HEK293 (cell line): Measurements from ENCODE around the gene PRKCQ.

ENCODE experiments used
- CTCF ChIA-PET: fragments of 350-600 bp; formaldehyde crosslinking; extraction: SDS; loops from one replicate; lab custom pipeline; 2021; ENCODE audit warnings: antibody characterized with exemption; lab: Yijun Ruan, JAX
- POLR2A ChIA-PET: fragments of 300-600 bp; formaldehyde crosslinking; extraction: SDS; loops from one replicate; lab custom pipeline; 2020; ENCODE audit warnings: antibody characterized with exemption, inconsistent platforms; lab: Yijun Ruan, JAX
- H3K27ac ChIP-seq: fragments of 200-500 bp; sonication (Bioruptor generic); 2 replicates; pipeline ENCODE4 v1.5.1; 2014; ENCODE audit warnings: low read depth, low read length, control low read depth, inconsistent platforms; ENCODE audit errors: extremely low read depth
- H3K36me3 ChIP-seq, 2 experiments: fragments of 200-500 bp in 1 of 2; sonication (Bioruptor generic) in 1 of 2; 1 replicate in 1 of 2; 2 replicates in 1 of 2; pipeline ENCODE4 v1.5.1; 2014 to 2017; ENCODE audit warnings: inconsistent platforms in 2 of 2, low read length in 2 of 2; ENCODE audit not compliant: control insufficient read depth in 2 of 2, insufficient read depth in 1 of 2
- H3K4me1 ChIP-seq: fragments of 200-500 bp; sonication (Bioruptor generic); 2 replicates; pipeline ENCODE4 v1.5.1; 2014; ENCODE audit warnings: mild to moderate bottlenecking, low read length, inconsistent platforms; ENCODE audit not compliant: control insufficient read depth, insufficient read depth
- H3K4me3 ChIP-seq: 2 replicates; pipeline ENCODE4 v1.5.1; 2011; ENCODE audit warnings: low read depth, mild to moderate bottlenecking, control low read depth, low read length, moderate library complexity
- H3K9me3 ChIP-seq: fragments of 200-500 bp; sonication (Bioruptor generic); 2 replicates; pipeline ENCODE4 v1.5.1; 2014; ENCODE audit warnings: low read depth, low read length, inconsistent platforms; ENCODE audit not compliant: control insufficient read depth, insufficient read depth
- GLIS1 ChIP-seq: fragments of 450-650 bp; formaldehyde crosslinking; IDR thresholded peaks from 2 replicates; pipeline ENCODE4 v1.5.1; 2016; ENCODE audit warnings: missing biosample characterization, missing genetic modification characterization
- KLF1 ChIP-seq: fragments of 450-650 bp; formaldehyde crosslinking; IDR thresholded peaks from 2 replicates; pipeline ENCODE4 v1.5.1; 2016; ENCODE audit warnings: missing biosample characterization, missing genetic modification characterization
- RBAK ChIP-seq: fragments of 450-650 bp; formaldehyde crosslinking; IDR thresholded peaks from 2 replicates; pipeline ENCODE4 v1.5.1; 2016; ENCODE audit warnings: missing biosample characterization, missing genetic modification characterization
- SCRT2 ChIP-seq: fragments of 450-650 bp; formaldehyde crosslinking; IDR thresholded peaks from 2 replicates; pipeline ENCODE4 v1.5.1; 2016; ENCODE audit warnings: missing biosample characterization, missing genetic modification characterization
- YY1 ChIP-seq: fragments of 450-650 bp; formaldehyde crosslinking; IDR thresholded peaks from 2 replicates; pipeline ENCODE4 v1.5.1; 2018; ENCODE audit warnings: missing biosample characterization, missing genetic modification characterization
- ZIC2 ChIP-seq: fragments of 450-650 bp; formaldehyde crosslinking; IDR thresholded peaks from 2 replicates; pipeline ENCODE4 v1.5.1; 2016; ENCODE audit warnings: missing biosample characterization, missing genetic modification characterization
- ZNF16 ChIP-seq: fragments of 450-650 bp; formaldehyde crosslinking; IDR thresholded peaks from 2 replicates; pipeline ENCODE4 v1.5.1; 2016; ENCODE audit warnings: low read depth, missing biosample characterization, missing genetic modification characterization
- ZNF175 ChIP-seq: fragments of 450-650 bp; formaldehyde crosslinking; IDR thresholded peaks from 2 replicates; pipeline ENCODE4 v1.5.1; 2016; ENCODE audit warnings: missing biosample characterization, missing genetic modification characterization
- ZNF223 ChIP-seq: fragments of 450-650 bp; formaldehyde crosslinking; IDR thresholded peaks from 2 replicates; pipeline ENCODE4 v1.5.1; 2016; ENCODE audit warnings: missing biosample characterization, missing genetic modification characterization
- ZNF248 ChIP-seq: fragments of 450-650 bp; formaldehyde crosslinking; IDR thresholded peaks from 2 replicates; pipeline ENCODE4 v1.5.1; 2017; ENCODE audit warnings: missing biosample characterization, missing genetic modification characterization
- ZNF274 ChIP-seq, 2 experiments: fragments of 200-500 bp in 1 of 2; fragments of 450-650 bp in 1 of 2; sonication (Bioruptor generic) in 1 of 2; formaldehyde crosslinking in 1 of 2; IDR thresholded peaks; 2 replicates each; pipeline versions ENCODE4 v1.5.1 to v1.6.1; 2014 to 2016; ENCODE audit warnings: borderline replicate concordance in 1 of 2, inconsistent platforms in 1 of 2, low read length in 1 of 2, missing biosample characterization in 1 of 2, missing genetic modification characterization in 1 of 2
- ZNF311 ChIP-seq: fragments of 450-650 bp; formaldehyde crosslinking; IDR thresholded peaks from 2 replicates; pipeline ENCODE4 v1.5.1; 2017; ENCODE audit warnings: missing biosample characterization, missing genetic modification characterization, borderline replicate concordance
- ZNF416 ChIP-seq: fragments of 450-650 bp; formaldehyde crosslinking; IDR thresholded peaks from 2 replicates; pipeline ENCODE4 v1.5.1; 2016; ENCODE audit warnings: missing biosample characterization, missing genetic modification characterization
- ZNF624 ChIP-seq: fragments of 450-650 bp; formaldehyde crosslinking; IDR thresholded peaks from 2 replicates; pipeline ENCODE4 v1.5.1; 2017; ENCODE audit warnings: missing biosample characterization, missing genetic modification characterization
- ZNF670 ChIP-seq: fragments of 450-650 bp; formaldehyde crosslinking; IDR thresholded peaks from 2 replicates; pipeline ENCODE4 v1.5.1; 2016; ENCODE audit warnings: missing biosample characterization, missing genetic modification characterization, low read depth
- ZNF768 ChIP-seq: fragments of 450-650 bp; formaldehyde crosslinking; IDR thresholded peaks from 2 replicates; pipeline ENCODE4 v1.5.1; 2018; ENCODE audit warnings: missing biosample characterization, mild to moderate bottlenecking, missing genetic modification characterization
- ZNF843 ChIP-seq: fragments of 450-650 bp; formaldehyde crosslinking; IDR thresholded peaks from 2 replicates; pipeline ENCODE4 v1.5.1; 2016; ENCODE audit warnings: missing biosample characterization, missing genetic modification characterization
- TF ChIP-seq, protein P1 (sequence below): fragments of 450-650 bp; formaldehyde crosslinking; IDR thresholded peaks from 2 replicates; pipeline ENCODE4 v1.5.1; 2016; ENCODE audit warnings: missing biosample characterization, missing genetic modification characterization
- TF ChIP-seq, protein P2 (sequence below): fragments of 450-650 bp; formaldehyde crosslinking; IDR thresholded peaks from 2 replicates; pipeline ENCODE4 v1.5.1; 2016; ENCODE audit warnings: missing biosample characterization, missing genetic modification characterization
- TF ChIP-seq, protein P3 (sequence below): fragments of 450-650 bp; formaldehyde crosslinking; IDR thresholded peaks from 2 replicates; pipeline ENCODE4 v1.5.1; 2016; ENCODE audit warnings: missing biosample characterization, missing genetic modification characterization
- TF ChIP-seq, protein P4 (sequence below): fragments of 450-650 bp; formaldehyde crosslinking; IDR thresholded peaks from 2 replicates; pipeline ENCODE4 v1.5.1; 2016; ENCODE audit warnings: missing biosample characterization, missing genetic modification characterization
- TF ChIP-seq, protein P5 (sequence below): fragments of 450-650 bp; formaldehyde crosslinking; IDR thresholded peaks from 2 replicates; pipeline ENCODE4 v1.5.1; 2017; ENCODE audit warnings: missing biosample characterization, missing genetic modification characterization
- TF ChIP-seq, protein P6 (sequence below): fragments of 450-650 bp; formaldehyde crosslinking; IDR thresholded peaks from 2 replicates; pipeline ENCODE4 v1.5.1; 2016; ENCODE audit warnings: missing biosample characterization, missing genetic modification characterization, low read depth

The PRKCQ gene

DNA sequence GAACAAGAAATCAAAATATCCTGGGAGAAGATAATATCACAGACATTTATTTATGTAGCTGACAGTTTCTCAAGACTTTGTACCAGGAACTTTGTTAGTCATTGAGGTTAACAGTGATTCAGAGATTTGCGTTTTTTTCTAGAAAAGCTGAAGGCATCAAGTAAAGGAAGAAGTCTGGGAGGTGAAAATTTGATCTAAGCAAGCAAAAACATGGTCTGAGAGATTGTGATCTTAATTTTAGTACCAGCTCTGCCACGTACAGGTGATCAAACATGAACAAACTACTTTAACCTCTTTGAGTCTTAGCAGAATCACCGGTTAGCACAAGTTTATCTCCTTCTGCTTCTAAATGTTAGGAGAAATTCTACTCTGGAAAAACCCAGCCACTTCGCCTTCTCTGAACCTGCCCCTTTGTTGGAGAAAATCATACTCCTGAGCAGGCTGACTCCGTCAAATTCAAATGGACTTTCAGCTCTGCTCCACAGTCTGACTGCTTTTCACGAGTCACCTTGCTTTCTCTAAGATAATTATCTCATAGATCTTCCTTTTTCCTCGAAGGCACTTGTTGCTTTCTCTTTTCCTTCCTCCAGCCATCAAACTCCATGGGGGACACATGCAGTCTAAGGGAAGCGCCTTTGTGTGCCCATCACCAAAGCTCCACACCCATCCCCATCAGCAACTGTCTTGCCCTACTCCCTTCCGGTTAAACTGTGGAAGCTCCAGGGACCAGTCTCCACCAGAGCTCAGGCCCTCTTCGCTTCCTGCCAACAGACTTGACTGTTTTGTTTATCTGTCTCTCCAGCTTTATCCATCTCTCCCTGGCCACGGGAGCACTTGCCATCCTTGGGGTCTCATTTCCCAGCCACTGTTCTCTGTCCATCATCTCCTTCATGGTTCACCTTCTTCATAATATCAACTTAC, 86.3 kb downstream of the PRKCQ start:
- CTCF ChIA-PET: interaction anchor here (0.7 kb wide), 1 partner anchor 167 kb away, joined by 3 read pairs; no protein-coding TSS in a partner anchor
- H3K36me3 ChIP-seq: peaks cover 0 to 17% of the 10 kb centered on the region in 2 experiments; a peak in 1 of 3 replicates
- H3K4me3 ChIP-seq: no peak overlapping the region
- H3K27ac ChIP-seq: no peak overlapping the region
- POLR2A ChIA-PET: no interaction called here
- H3K4me1 ChIP-seq: no peaks in the 10 kb centered on the region
- H3K9me3 ChIP-seq: no peaks in the 10 kb centered on the region
- TF ChIP-seq ZNF670 (no peak), SCRT2 (tag by site-specific recombination) (peak; percentile 77), ZIC2 (tag by site-specific recombination) (no peak), RBAK (no peak)
- TF ChIP-seq, protein P1, sequence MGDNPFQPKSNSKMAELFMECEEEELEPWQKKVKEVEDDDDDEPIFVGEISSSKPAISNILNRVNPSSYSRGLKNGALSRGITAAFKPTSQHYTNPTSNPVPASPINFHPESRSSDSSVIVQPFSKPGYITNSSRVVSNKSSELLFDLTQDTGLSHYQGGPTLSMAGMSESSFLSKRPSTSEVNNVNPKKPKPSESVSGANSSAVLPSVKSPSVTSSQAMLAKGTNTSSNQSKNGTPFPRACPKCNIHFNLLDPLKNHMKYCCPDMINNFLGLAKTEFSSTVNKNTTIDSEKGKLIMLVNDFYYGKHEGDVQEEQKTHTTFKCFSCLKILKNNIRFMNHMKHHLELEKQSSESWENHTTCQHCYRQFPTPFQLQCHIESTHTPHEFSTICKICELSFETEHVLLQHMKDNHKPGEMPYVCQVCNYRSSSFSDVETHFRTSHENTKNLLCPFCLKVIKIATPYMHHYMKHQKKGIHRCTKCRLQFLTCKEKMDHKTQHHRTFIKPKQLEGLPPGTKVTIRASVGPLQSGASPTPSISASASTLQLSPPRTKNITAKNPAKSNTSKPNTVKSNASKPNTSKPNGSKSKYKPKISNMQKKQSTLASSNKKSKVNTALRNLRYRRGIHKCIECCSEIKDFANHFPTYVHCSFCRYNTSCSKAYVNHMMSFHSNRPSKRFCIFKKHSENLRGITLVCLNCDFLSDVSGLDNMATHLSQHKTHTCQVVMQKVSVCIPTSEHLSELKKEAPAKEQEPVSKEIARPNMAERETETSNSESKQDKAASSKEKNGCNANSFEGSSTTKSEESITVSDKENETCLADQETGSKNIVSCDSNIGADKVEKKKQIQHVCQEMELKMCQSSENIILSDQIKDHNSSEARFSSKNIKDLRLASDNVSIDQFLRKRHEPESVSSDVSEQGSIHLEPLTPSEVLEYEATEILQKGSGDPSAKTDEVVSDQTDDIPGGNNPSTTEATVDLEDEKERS: no peak
- TF ChIP-seq, protein P2, sequence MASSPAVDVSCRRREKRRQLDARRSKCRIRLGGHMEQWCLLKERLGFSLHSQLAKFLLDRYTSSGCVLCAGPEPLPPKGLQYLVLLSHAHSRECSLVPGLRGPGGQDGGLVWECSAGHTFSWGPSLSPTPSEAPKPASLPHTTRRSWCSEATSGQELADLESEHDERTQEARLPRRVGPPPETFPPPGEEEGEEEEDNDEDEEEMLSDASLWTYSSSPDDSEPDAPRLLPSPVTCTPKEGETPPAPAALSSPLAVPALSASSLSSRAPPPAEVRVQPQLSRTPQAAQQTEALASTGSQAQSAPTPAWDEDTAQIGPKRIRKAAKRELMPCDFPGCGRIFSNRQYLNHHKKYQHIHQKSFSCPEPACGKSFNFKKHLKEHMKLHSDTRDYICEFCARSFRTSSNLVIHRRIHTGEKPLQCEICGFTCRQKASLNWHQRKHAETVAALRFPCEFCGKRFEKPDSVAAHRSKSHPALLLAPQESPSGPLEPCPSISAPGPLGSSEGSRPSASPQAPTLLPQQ: no peak

DNA sequence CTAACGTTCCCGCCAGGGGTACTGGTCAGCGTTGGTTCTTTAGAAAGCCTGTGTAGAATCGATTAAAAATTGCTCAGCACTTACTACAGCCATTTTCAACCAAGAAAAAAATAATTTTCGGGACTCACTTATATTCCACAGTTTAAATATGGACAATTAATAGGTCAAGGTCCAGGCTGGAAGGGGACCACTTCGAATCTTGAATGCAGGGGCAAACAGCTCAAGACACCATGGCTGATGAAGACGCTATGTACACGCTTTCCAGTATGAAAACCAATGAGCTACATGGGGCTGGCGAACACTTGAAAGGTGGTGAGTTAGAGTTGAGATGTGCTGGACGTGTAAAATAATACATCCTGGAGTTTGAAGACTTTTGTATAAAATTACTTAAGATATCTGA, 87.2 kb downstream of the PRKCQ start:
- POLR2A ChIA-PET: no interaction called here
- H3K9me3 ChIP-seq: no peaks in the 10 kb centered on the region
- H3K36me3 ChIP-seq: peaks cover 0 to 17% of the 10 kb centered on the region in 2 experiments; a peak in 1 of 3 replicates
- H3K4me3 ChIP-seq: no peak overlapping the region
- H3K4me1 ChIP-seq: no peaks in the 10 kb centered on the region
- CTCF ChIA-PET: no interaction called here
- no peak overlapping the region for H3K27ac ChIP-seq
- no peak for TF ChIP-seq ZNF311 (tag by site-specific recombination)
- TF ChIP-seq YY1 (tag by site-specific recombination): no peak
- no peak for TF ChIP-seq ZNF624
- TF ChIP-seq, protein P3, sequence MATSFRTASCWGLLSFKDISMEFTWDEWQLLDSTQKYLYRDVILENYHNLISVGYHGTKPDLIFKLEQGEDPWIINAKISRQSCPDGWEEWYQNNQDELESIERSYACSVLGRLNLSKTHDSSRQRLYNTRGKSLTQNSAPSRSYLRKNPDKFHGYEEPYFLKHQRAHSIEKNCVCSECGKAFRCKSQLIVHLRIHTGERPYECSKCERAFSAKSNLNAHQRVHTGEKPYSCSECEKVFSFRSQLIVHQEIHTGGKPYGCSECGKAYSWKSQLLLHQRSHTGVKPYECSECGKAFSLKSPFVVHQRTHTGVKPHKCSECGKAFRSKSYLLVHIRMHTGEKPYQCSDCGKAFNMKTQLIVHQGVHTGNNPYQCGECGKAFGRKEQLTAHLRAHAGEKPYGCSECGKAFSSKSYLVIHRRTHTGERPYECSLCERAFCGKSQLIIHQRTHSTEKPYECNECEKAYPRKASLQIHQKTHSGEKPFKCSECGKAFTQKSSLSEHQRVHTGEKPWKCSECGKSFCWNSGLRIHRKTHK (tag by site-specific recombination): no peak
- no peak for TF ChIP-seq KLF1 (tag by site-specific recombination)
- no peak for TF ChIP-seq ZNF223 (tag by site-specific recombination)
- no peak for TF ChIP-seq ZNF274 (IDR thresholded peaks at IDR 0.05; ENCODE audit: low read length)
- TF ChIP-seq ZNF274 (tag by site-specific recombination; IDR thresholded peaks at IDR 0.05; ENCODE audit: borderline replicate concordance): no peak
- no peak for TF ChIP-seq ZNF16 (tag by site-specific recombination)
- TF ChIP-seq GLIS1 (tag by site-specific recombination): no peak
- TF ChIP-seq ZNF768 (tag by site-specific recombination): no peak
- TF ChIP-seq, protein P4, sequence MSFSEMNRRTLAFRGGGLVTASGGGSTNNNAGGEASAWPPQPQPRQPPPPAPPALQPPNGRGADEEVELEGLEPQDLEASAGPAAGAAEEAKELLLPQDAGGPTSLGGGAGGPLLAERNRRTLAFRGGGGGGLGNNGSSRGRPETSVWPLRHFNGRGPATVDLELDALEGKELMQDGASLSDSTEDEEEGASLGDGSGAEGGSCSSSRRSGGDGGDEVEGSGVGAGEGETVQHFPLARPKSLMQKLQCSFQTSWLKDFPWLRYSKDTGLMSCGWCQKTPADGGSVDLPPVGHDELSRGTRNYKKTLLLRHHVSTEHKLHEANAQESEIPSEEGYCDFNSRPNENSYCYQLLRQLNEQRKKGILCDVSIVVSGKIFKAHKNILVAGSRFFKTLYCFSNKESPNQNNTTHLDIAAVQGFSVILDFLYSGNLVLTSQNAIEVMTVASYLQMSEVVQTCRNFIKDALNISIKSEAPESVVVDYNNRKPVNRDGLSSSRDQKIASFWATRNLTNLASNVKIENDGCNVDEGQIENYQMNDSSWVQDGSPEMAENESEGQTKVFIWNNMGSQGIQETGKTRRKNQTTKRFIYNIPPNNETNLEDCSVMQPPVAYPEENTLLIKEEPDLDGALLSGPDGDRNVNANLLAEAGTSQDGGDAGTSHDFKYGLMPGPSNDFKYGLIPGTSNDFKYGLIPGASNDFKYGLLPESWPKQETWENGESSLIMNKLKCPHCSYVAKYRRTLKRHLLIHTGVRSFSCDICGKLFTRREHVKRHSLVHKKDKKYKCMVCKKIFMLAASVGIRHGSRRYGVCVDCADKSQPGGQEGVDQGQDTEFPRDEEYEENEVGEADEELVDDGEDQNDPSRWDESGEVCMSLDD (tag by site-specific recombination): no peak
- no peak for TF ChIP-seq ZNF416 (tag by site-specific recombination)
- TF ChIP-seq, protein P5, sequence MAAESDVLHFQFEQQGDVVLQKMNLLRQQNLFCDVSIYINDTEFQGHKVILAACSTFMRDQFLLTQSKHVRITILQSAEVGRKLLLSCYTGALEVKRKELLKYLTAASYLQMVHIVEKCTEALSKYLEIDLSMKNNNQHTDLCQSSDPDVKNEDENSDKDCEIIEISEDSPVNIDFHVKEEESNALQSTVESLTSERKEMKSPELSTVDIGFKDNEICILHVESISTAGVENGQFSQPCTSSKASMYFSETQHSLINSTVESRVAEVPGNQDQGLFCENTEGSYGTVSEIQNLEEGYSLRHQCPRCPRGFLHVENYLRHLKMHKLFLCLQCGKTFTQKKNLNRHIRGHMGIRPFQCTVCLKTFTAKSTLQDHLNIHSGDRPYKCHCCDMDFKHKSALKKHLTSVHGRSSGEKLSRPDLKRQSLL (tag by site-specific recombination): no peak
- TF ChIP-seq ZNF248 (tag by site-specific recombination): no peak
- no peak for TF ChIP-seq ZNF175 (tag by site-specific recombination)
- TF ChIP-seq, protein P6, sequence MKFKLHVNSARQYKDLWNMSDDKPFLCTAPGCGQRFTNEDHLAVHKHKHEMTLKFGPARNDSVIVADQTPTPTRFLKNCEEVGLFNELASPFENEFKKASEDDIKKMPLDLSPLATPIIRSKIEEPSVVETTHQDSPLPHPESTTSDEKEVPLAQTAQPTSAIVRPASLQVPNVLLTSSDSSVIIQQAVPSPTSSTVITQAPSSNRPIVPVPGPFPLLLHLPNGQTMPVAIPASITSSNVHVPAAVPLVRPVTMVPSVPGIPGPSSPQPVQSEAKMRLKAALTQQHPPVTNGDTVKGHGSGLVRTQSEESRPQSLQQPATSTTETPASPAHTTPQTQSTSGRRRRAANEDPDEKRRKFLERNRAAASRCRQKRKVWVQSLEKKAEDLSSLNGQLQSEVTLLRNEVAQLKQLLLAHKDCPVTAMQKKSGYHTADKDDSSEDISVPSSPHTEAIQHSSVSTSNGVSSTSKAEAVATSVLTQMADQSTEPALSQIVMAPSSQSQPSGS (tag by site-specific recombination): no peak
- TF ChIP-seq ZNF843 (tag by site-specific recombination): no peak
